K562 (cell line): ENCODE measurements around the gene ARID3A. TPM values are rescaled to one million over a fixed set of nuclear protein-coding genes. Genes with fewer than 3 reads are reported as not detected.

Experiments used
- ATAC-seq: fragments of 200-7000 bp; cut with Tn5 transposase; 3 replicates; pipeline ENCODE4 v1.9.1; 2020; ENCODE audit warnings: moderate library complexity
- BruUV-seq: library from RNA; stranded (reverse); fragments of 400-500 nt; replicated peaks from 2 replicates; lab custom pipeline; 2021; lab: Mats Ljungman, UMichigan
- CTCF ChIA-PET: fragments of 300-600 bp; formaldehyde crosslinking; extraction: SDS; loops from one replicate; lab custom pipeline; 2021; ENCODE audit warnings: low intra/inter-chr PET ratio; lab: Yijun Ruan, JAX
- POLR2A ChIA-PET: fragments of 300-600, 350-650 bp; sonication (Branson Sonifier 250); formaldehyde crosslinking; extraction: SDS; loops from one replicate; lab custom pipeline; 2021; ENCODE audit warnings: antibody characterized with exemption, inconsistent platforms; lab: Yijun Ruan, JAX
- DNase-seq, 4 experiments: peaks; one replicate each; pipeline versions ENCODE4 v3.0.0 to v3.0.0-alpha.2; 2011 to 2018; ENCODE audit warnings: low spot score in 3 of 4, mixed read lengths in 3 of 4; ENCODE audit errors: extremely low read depth in 1 of 4
- FAIRE-seq: peaks from 2 replicates; lab custom pipeline; 2011; peaks lifted over from hg19 to GRCh38; lab: Jason Lieb, UNC
- H2AFZ ChIP-seq: 2 replicates; pipeline ENCODE4 v1.6.0; 2011; ENCODE audit warnings: low read depth, low read length, control low read depth, inconsistent platforms
- H3K27ac ChIP-seq: fragments of 200-600 bp; 3 replicates; pipeline ENCODE4 v1.8.0; 2011; ENCODE audit warnings: low read depth, mild to moderate bottlenecking, control low read depth, inconsistent platforms, low read length, moderate library complexity, mixed read lengths; ENCODE audit errors: extremely low read depth
- H3K27me3 ChIP-seq, 2 experiments: fragments of 300-600 bp in 1 of 2; 2 replicates in 1 of 2; 3 replicates in 1 of 2; pipeline versions ENCODE4 v1.6.0 to v1.8.0; 2011; ENCODE audit warnings: inconsistent platforms in 2 of 2, low read length in 2 of 2, mild to moderate bottlenecking in 1 of 2, mixed read lengths in 1 of 2, moderate library complexity in 1 of 2; ENCODE audit not compliant: control insufficient read depth in 2 of 2, insufficient read depth in 2 of 2
- H3K36me3 ChIP-seq: fragments of 300-600 bp; 3 replicates; pipeline ENCODE4 v1.8.0; 2011; ENCODE audit warnings: mild to moderate bottlenecking, low read length, inconsistent platforms; ENCODE audit not compliant: control insufficient read depth, insufficient read depth
- H3K4me1 ChIP-seq, 2 experiments: fragments of 200-600 bp in 1 of 2; replicated peaks in 1 of 2; 2 replicates in 1 of 2; 3 replicates in 1 of 2; pipeline versions ENCODE4 v1.5.1 to v1.8.0; 2011; ENCODE audit warnings: inconsistent platforms in 2 of 2, low read length in 2 of 2, mild to moderate bottlenecking in 1 of 2, mixed read lengths in 1 of 2, moderate library complexity in 1 of 2; ENCODE audit not compliant: control insufficient read depth in 2 of 2, insufficient read depth in 2 of 2
- H3K4me2 ChIP-seq: 2 replicates; pipeline ENCODE4 v1.6.1; 2011; ENCODE audit warnings: low read length, control low read depth, inconsistent platforms, mixed read lengths; ENCODE audit not compliant: insufficient read depth
- H3K4me3 ChIP-seq: fragments of 200-600 bp; sonication (generic), shearing (Covaris generic); 2 replicates; pipeline ENCODE4 v1.5.1; 2016; ENCODE audit warnings: control low read depth, inconsistent platforms
- H3K79me2 ChIP-seq: fragments of 200-600 bp; 3 replicates; pipeline ENCODE4 v1.8.0; 2011; ENCODE audit warnings: low read length, inconsistent platforms; ENCODE audit not compliant: control insufficient read depth, insufficient read depth
- H3K9ac ChIP-seq, 2 experiments: 2 replicates each; pipeline versions ENCODE4 v1.6.0 to v1.6.1; 2011; ENCODE audit warnings: low read depth in 2 of 2, low read length in 2 of 2, control low read depth in 1 of 2, inconsistent platforms in 1 of 2, mild to moderate bottlenecking in 1 of 2, mixed read lengths in 1 of 2; ENCODE audit not compliant: insufficient read depth in 1 of 2
- H3K9me1 ChIP-seq: one replicate; pipeline ENCODE4 v1.6.0; 2011; ENCODE audit warnings: inconsistent platforms, mild to moderate bottlenecking, low read length, moderate library complexity; ENCODE audit not compliant: control insufficient read depth, insufficient read depth
- H3K9me3 ChIP-seq: replicated peaks from 2 replicates; pipeline ENCODE4 v1.5.1; 2011; ENCODE audit warnings: low read depth, low read length, inconsistent platforms; ENCODE audit not compliant: control insufficient read depth, insufficient read depth
- H4K20me1 ChIP-seq: replicated peaks from 2 replicates; pipeline ENCODE4 v1.6.1; 2011; ENCODE audit warnings: low read length, inconsistent platforms, mixed read lengths; ENCODE audit not compliant: control insufficient read depth, insufficient read depth
- BCOR ChIP-seq: fragments of 450-650 bp; IDR thresholded peaks from 2 replicates; pipeline ENCODE4 v1.6.1; 2016
- CHD4 ChIP-seq: fragments of 200-600 bp; sonication (generic); IDR thresholded peaks from 3 replicates; pipeline ENCODE4 v1.6.1; 2012; ENCODE audit warnings: low read depth, mild to moderate bottlenecking, mixed read lengths, low read length, inconsistent platforms; ENCODE audit not compliant: insufficient read depth, insufficient replicate concordance, poor library complexity, severe bottlenecking
- FOXA3 ChIP-seq, 2 experiments: fragments of 450-650 bp in 1 of 2; sonication (generic) in 1 of 2; formaldehyde crosslinking; IDR thresholded peaks in 1 of 2; conservative IDR thresholded peaks in 1 of 2; 2 replicates each; pipeline versions ENCODE4 v1.4.0 to v1.8.0; 2020 to 2022; ENCODE audit warnings: mild to moderate bottlenecking in 2 of 2, missing genetic modification reagents in 1 of 2
- HNRNPUL1 ChIP-seq: fragments of 200-400 bp; formaldehyde crosslinking; IDR thresholded peaks from 2 replicates; pipeline ENCODE4 v1.6.1; 2017; ENCODE audit warnings: low read length
- KDM1A ChIP-seq, 2 experiments: fragments of 450-650 bp; IDR thresholded peaks; 2 replicates each; pipeline ENCODE4 v1.6.1; 2016; ENCODE audit warnings: mild to moderate bottlenecking in 2 of 2
- KHSRP ChIP-seq: fragments of 450-650 bp; IDR thresholded peaks from 2 replicates; pipeline ENCODE4 v1.6.1; 2017
- POLR2G ChIP-seq: fragments of 200-400 bp; formaldehyde crosslinking; IDR thresholded peaks from 2 replicates; pipeline ENCODE4 v1.6.1; 2017; ENCODE audit warnings: low read depth, mild to moderate bottlenecking, antibody characterized with exemption, low read length, moderate library complexity
- RBM25 ChIP-seq: fragments of 200-400 bp; formaldehyde crosslinking; IDR thresholded peaks from 2 replicates; pipeline ENCODE4 v1.6.1; 2018; ENCODE audit warnings: low read length, low read depth, moderate library complexity; ENCODE audit not compliant: severe bottlenecking
- SAP30 ChIP-seq: fragments of 200-600 bp; sonication (generic); IDR thresholded peaks from 2 replicates; pipeline ENCODE4 v1.6.1; 2012; ENCODE audit warnings: borderline replicate concordance, low read depth, mild to moderate bottlenecking, moderate library complexity, low read length, control low read depth, inconsistent platforms; ENCODE audit not compliant: insufficient read depth, poor library complexity, severe bottlenecking
- SUPT5H ChIP-seq: fragments of 450-650 bp; IDR thresholded peaks from 2 replicates; pipeline ENCODE4 v1.6.1; 2016
- U2AF1 ChIP-seq: fragments of 200-400 bp; formaldehyde crosslinking; optimal IDR thresholded peaks from 2 replicates; pipeline ENCODE3; 2017; ENCODE audit warnings: mild to moderate bottlenecking, low read depth, low read length, moderate library complexity
- WGBS: fragments of 100-300 bp; shearing (Covaris generic); methylation state at CpG from one replicate; pipeline ENCODE4 v1.1.6; 2016; ENCODE audit warnings: low coverage, mixed read lengths; ENCODE audit not compliant: insufficient coverage; ENCODE audit errors: missing lambda C conversion rate; 5-methylcytosine and 5-hydroxymethylcytosine counted together
- in situ Hi-C: fragments of 300-500 bp; cut with MboI; formaldehyde crosslinking; loops from 4 replicates; pipeline ENCODE4 v1.15.0; 2018; ENCODE audit warnings: inconsistent platforms, mixed read lengths
- intact Hi-C: fragments of 100-400 bp; cut with micrococcal nuclease; formaldehyde crosslinking; loops from 2 replicates; pipeline ENCODE4 v1.14.2; 2022
- polyA plus RNA-seq, 8 experiments: library from polyadenylated mRNA; depleted of rRNA in 4 of 8; stranded (reverse) in 5 of 8; unstranded in 3 of 8; fragments of >200 nt; fragmentation: Nextera tagmentation in 2 of 8; fragmentation: Illumina TruSeq in 1 of 8; extraction: Ambion mirVana in 2 of 8; extraction: Trizol in 1 of 8; gene quantifications; 2 replicates each; pipeline versions ENCODE4 v1.2.1 to v1.2.3, GENCODE V29; 2011 to 2014; ENCODE audit warnings: inconsistent platforms in 1 of 8, missing spikeins in 1 of 8
- total RNA-seq, 7 experiments: library from RNA; depleted of rRNA in 6 of 7; stranded (reverse); fragments of >200 nt in 6 of 7; fragmentation: Illumina TruSeq in 2 of 7; extraction: Trizol in 2 of 7; gene quantifications; 2 replicates each; pipeline versions ENCODE4 v1.2.1 to v1.2.3, GENCODE V29; 2011 to 2021; ENCODE audit warnings: low replicate concordance in 1 of 7
- TF ChIP-seq, protein P1 (sequence below): sonication (generic); formaldehyde crosslinking; IDR thresholded peaks from 2 replicates; pipeline ENCODE4 v1.8.1; 2023; ENCODE audit warnings: mild to moderate bottlenecking, missing genetic modification reagents
- TF ChIP-seq, protein P2 (sequence below), 2 experiments: fragments of 200-800 bp in 1 of 2; sonication (Bioruptor generic) in 1 of 2; sonication (generic) in 1 of 2; formaldehyde crosslinking in 1 of 2; IDR thresholded peaks in 1 of 2; conservative IDR thresholded peaks in 1 of 2; 2 replicates each; pipeline versions ENCODE4 v1.5.0 to v1.6.1; 2016 to 2020; ENCODE audit warnings: missing compliant biosample characterization in 1 of 2, missing genetic modification characterization in 1 of 2, missing genetic modification reagents in 1 of 2

The ARID3A gene
- total and polyA plus RNA-seq, 9 of the 15 experiments (the other 6 are each of a cell fraction or from before 2014, with no cell fraction given): 1.4 to 118 (median 31.2) TPM

DNA sequence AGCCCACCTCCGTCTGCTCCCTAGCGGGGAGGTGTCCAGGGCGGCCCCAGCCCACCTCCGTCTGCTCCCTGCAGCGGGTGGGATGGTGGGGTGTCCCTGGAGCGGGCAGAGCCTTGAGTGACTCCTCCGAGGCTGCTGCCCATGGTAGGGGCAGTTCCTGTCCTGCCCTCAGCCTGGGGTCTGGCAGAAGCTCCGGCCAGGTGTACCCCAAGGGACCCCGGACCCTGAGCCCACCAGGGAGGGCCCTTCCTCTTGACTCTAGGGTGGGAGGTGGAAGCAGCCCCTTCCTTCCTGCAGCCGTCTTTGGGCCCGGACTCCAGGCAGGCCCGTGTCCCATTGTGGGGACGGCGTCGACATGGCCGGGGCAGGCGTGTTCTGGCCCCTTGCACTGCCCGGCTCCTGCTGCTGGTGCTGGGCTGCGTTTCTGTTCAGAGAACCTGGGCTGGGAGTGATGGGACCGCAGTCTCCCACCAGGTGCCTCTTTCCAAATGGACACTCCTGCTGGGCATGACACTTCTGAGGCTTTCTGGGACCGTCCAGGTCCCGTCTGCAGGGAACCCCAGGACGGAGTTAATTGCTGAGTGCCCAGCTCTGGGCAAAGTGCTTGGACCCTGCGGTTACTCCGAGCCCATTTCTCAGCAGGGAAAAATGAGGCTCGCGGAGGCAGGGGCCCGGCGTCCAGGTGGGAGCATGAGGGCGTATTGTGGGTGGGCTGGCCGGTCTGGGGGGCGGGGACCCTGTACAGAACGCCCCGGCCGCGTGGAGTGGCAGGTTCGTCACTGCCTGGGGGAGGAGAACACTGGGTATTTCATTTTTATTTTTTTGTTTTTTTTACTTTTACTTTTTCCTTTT is 19.8 kb downstream of the ARID3A start:
- Histone ChIP-seq H3K4me3 (no peak overlapping the region), H3K4me2 (no peak overlapping the region), H3K27me3 (no peaks in the 10 kb centered on the region), H3K9me3 (no peaks in the 10 kb centered on the region), H3K4me1 (peaks cover 15 to 80% of the 10 kb centered on the region in 2 experiments)
- DNase-seq (no peak), FAIRE-seq (no peak), ATAC-seq (no peak)
- in situ Hi-C loops: no loop called here
- intact Hi-C loops: no loop called here
- TF ChIP-seq KHSRP (no peak), U2AF1 (no peak), CHD4 (peak; percentile 23), HNRNPUL1 (no peak), POLR2G (peak; percentile 60), RBM25 (peak; percentile 5), KDM1A (IDR thresholded peaks at IDR 0.05) (peak in 1 of 2 experiments; percentile 54; a peak in 1 of 4 replicates), FOXA3 (CRISPR knock-in tag; conservative IDR thresholded peaks at IDR 0.05 in 1 of 2, IDR thresholded peaks at IDR 0.05 in 1 of 2) (no peak), BCOR (peak; percentile 58), SAP30 (no peak), SUPT5H (no peak)
- TF ChIP-seq, protein P1, sequence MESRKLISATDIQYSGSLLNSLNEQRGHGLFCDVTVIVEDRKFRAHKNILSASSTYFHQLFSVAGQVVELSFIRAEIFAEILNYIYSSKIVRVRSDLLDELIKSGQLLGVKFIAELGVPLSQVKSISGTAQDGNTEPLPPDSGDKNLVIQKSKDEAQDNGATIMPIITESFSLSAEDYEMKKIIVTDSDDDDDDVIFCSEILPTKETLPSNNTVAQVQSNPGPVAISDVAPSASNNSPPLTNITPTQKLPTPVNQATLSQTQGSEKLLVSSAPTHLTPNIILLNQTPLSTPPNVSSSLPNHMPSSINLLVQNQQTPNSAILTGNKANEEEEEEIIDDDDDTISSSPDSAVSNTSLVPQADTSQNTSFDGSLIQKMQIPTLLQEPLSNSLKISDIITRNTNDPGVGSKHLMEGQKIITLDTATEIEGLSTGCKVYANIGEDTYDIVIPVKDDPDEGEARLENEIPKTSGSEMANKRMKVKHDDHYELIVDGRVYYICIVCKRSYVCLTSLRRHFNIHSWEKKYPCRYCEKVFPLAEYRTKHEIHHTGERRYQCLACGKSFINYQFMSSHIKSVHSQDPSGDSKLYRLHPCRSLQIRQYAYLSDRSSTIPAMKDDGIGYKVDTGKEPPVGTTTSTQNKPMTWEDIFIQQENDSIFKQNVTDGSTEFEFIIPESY: peak; percentile 96
- TF ChIP-seq, protein P2, sequence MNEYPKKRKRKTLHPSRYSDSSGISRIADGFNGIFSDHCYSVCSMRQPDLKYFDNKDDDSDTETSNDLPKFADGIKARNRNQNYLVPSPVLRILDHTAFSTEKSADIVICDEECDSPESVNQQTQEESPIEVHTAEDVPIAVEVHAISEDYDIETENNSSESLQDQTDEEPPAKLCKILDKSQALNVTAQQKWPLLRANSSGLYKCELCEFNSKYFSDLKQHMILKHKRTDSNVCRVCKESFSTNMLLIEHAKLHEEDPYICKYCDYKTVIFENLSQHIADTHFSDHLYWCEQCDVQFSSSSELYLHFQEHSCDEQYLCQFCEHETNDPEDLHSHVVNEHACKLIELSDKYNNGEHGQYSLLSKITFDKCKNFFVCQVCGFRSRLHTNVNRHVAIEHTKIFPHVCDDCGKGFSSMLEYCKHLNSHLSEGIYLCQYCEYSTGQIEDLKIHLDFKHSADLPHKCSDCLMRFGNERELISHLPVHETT (CRISPR knock-in tag; conservative IDR thresholded peaks at IDR 0.05 in 1 of 2, IDR thresholded peaks at IDR 0.05 in 1 of 2): no peak
- TF ChIP-seq, all 486 proteins: peak for 6
- BruUV-seq: no TSS peak
- ChIA-PET CTCF (no interaction called here), POLR2A (no interaction called here)
- Histone ChIP-seq H4K20me1 (peaks cover 24% of the 10 kb centered on the region), H2AFZ (no peak overlapping the region), H3K79me2 (peaks cover 78% of the 10 kb centered on the region), H3K27ac (no peak overlapping the region), H3K36me3 (peaks cover 54% of the 10 kb centered on the region; the same call in 2 of the 3 replicates), H3K9me1 (peaks cover 6% of the 10 kb centered on the region), H3K9ac (0 out of 4 replicates have a peak overlapping the region, but pooled peaks of 1 of the 2 experiments have one; percentile 26)
- WGBS: 92% methylated on average over 33 of the region's 37 CpGs
